M059J (cell line): ENCODE measurements around the gene SLC38A3. TPM values are rescaled to one million over a fixed set of nuclear protein-coding genes. Genes with fewer than 3 reads are reported as not detected.

Source experiments
- DNase-seq: peaks from one replicate; pipeline ENCODE4 v3.0.0-alpha.2; 2012; ENCODE audit warnings: low read depth
- total RNA-seq: library from RNA; depleted of rRNA; stranded (reverse); fragments of >200 nt; shearing (Covaris generic); gene quantifications from 2 replicates; pipeline ENCODE4 v1.2.3, GENCODE V29; 2014

Gene SLC38A3
- total RNA-seq, 1 experiment from 2014 or later: 0.96 TPM

- DNase-seq: no peak
These were observed 35.7 kb upstream of the SLC38A3 start for GRCh38 chr3:50169232-50169832.

- DNase-seq: no peak
These were observed 35.2 kb upstream of the SLC38A3 start for GRCh38 chr3:50169858-50170257.

GRCh38 chr3:50170689-50171088 is 34.4 kb upstream of the SLC38A3 start:
- peak; percentile 84 for DNase-seq

- no peak for DNase-seq
These were observed 33.4 kb upstream of the SLC38A3 start for GRCh38 chr3:50171540-50172301.

GRCh38 chr3:50172626-50173220 is 32.3 kb upstream of the SLC38A3 start:
- no peak for DNase-seq

GRCh38 chr3:50173685-50174516 is 31.2 kb upstream of the SLC38A3 start:
- DNase-seq: no peak

- DNase-seq: no peak
These were observed 30.6 kb upstream of the SLC38A3 start for GRCh38 chr3:50174517-50174895.

- no peak for DNase-seq
These were observed 30.0 kb upstream of the SLC38A3 start for GRCh38 chr3:50174947-50175524.

GRCh38 chr3:50177346-50177745 is 27.7 kb upstream of the SLC38A3 start:
- DNase-seq: no peak

- no peak for DNase-seq
These were observed 25.4 kb upstream of the SLC38A3 start for GRCh38 chr3:50179710-50180109.

GRCh38 chr3:50181985-50182384 is 23.1 kb upstream of the SLC38A3 start:
- DNase-seq: no peak

GRCh38 chr3:50182533-50183099 is 22.5 kb upstream of the SLC38A3 start:
- DNase-seq: no peak

- DNase-seq: no peak
These were observed 21.3 kb upstream of the SLC38A3 start for GRCh38 chr3:50183755-50184154.

GRCh38 chr3:50184242-50184978 is 20.7 kb upstream of the SLC38A3 start:
- DNase-seq: no peak

- no peak for DNase-seq
These were observed 19.8 kb upstream of the SLC38A3 start for GRCh38 chr3:50185230-50185629.

GRCh38 chr3:50186096-50186495 is 19.0 kb upstream of the SLC38A3 start:
- DNase-seq: no peak

GRCh38 chr3:50187750-50188149 is 17.3 kb upstream of the SLC38A3 start:
- DNase-seq: no peak

- peak; percentile 75 for DNase-seq
These were observed 15.8 kb upstream of the SLC38A3 start for GRCh38 chr3:50189274-50189673.

- DNase-seq: no peak
These were observed 15.1 kb upstream of the SLC38A3 start for GRCh38 chr3:50189989-50190388.

- DNase-seq: no peak
These were observed 14.0 kb upstream of the SLC38A3 start, which contains the start of gene GNAT1 for GRCh38 chr3:50190936-50191660. GNAT1 (plus strand) TSS chr3:50191610; CDS start chr3:50191726, 116 bp downstream.
